ENCODE results near the gene JOSD2.

The JOSD2 gene

GRCh38 chr19:50511069-50511822 is at the start of gene JOSD2:
Gene JOSD2, minus strand, starts transcription at chr19:50511191. Its CDS starts 760 bp downstream, at chr19:50510431.
- DNase-seq = peak; percentile 96 to 97

- DNase-seq = no peak
These were observed 48.6 kb upstream of the JOSD2 start for GRCh38 chr19:50559636-50560035.

- DNase-seq = no peak
These were observed 47.5 kb upstream of the JOSD2 start for GRCh38 chr19:50558449-50558848.

GRCh38 chr19:50558039-50558438 is 47.0 kb upstream of the JOSD2 start:
- no peak for DNase-seq

GRCh38 chr19:50557009-50557613 is 46.1 kb upstream of the JOSD2 start:
- no peak for DNase-seq

GRCh38 chr19:50556282-50557008 is 45.5 kb upstream of the JOSD2 start:
- DNase-seq = peak; percentile 88 to 89

GRCh38 chr19:50555450-50556281 is 44.7 kb upstream of the JOSD2 start:
- no peak for DNase-seq

- DNase-seq = no peak
These were observed 44.0 kb upstream of the JOSD2 start for GRCh38 chr19:50555033-50555432.

GRCh38 chr19:50554212-50554611 is 43.2 kb upstream of the JOSD2 start:
- DNase-seq = no peak

GRCh38 chr19:50553134-50553703 is 42.2 kb upstream of the JOSD2 start:
- DNase-seq = no peak

GRCh38 chr19:50552540-50552939 is 41.5 kb upstream of the JOSD2 start:
- no peak for DNase-seq

- no peak for DNase-seq
These were observed 40.8 kb upstream of the JOSD2 start for GRCh38 chr19:50551715-50552187.

- no peak for DNase-seq
These were observed 40.2 kb upstream of the JOSD2 start for GRCh38 chr19:50551034-50551714.

GRCh38 chr19:50550594-50550966 is 39.6 kb upstream of the JOSD2 start:
- no peak for DNase-seq

GRCh38 chr19:50549927-50550593 is 39.1 kb upstream of the JOSD2 start:
- DNase-seq = no peak

GRCh38 chr19:50549059-50549926 is 38.3 kb upstream of the JOSD2 start:
- DNase-seq = no peak

GRCh38 chr19:50548191-50549058 is 37.4 kb upstream of the JOSD2 start:
- no peak for DNase-seq

- DNase-seq = no peak
These were observed 36.6 kb upstream of the JOSD2 start for GRCh38 chr19:50547385-50548190.
